Breast epithelium (tissue), 4 donors: ENCODE measurements around the gene GPR153. TPM values are rescaled to one million over a fixed set of nuclear protein-coding genes. Genes with fewer than 3 reads are reported as not detected.

Experiments used
- DNase-seq, 2 donors: peaks; one replicate each; pipeline ENCODE4 v3.0.0-alpha.2; 2019; ENCODE audit warnings: low spot score in 2 of 2
- H3K27ac ChIP-seq, 2 donors: fragments of 200-600 bp; sonication (generic) in 1 of 2; one replicate each; pipeline ENCODE4 v1.5.1; 2016 to 2019; ENCODE audit warnings: mild to moderate bottlenecking in 1 of 2
- H3K27me3 ChIP-seq, 2 donors: fragments of 200-600 bp; sonication (generic) in 1 of 2; one replicate each; pipeline versions ENCODE4 v1.5.1 to v1.6.0; 2017 to 2019; ENCODE audit warnings: control low read depth in 1 of 2, mild to moderate bottlenecking in 1 of 2
- H3K36me3 ChIP-seq: fragments of 200-600 bp; one replicate; pipeline ENCODE4 v1.5.1; 2019
- H3K4me1 ChIP-seq, 2 donors: fragments of 200-600 bp; sonication (generic); one replicate each; pipeline ENCODE4 v1.5.1; 2016 to 2019; ENCODE audit warnings: control low read depth in 1 of 2
- H3K4me3 ChIP-seq, 3 donors: fragments of 200-600 bp; sonication (generic); 1 replicate in 2 of 3; 2 replicates in 1 of 3; pipeline ENCODE4 v1.5.1; 2016 to 2019; ENCODE audit warnings: mild to moderate bottlenecking in 3 of 3, moderate library complexity in 2 of 3
- H3K9me3 ChIP-seq, 2 donors: fragments of 200-600 bp; sonication (generic) in 1 of 2; one replicate each; pipeline ENCODE4 v1.5.1; 2016 to 2019; ENCODE audit warnings: control low read depth in 1 of 2
- POLR2A ChIP-seq: fragments of 450-650 bp; IDR thresholded peaks from one replicate; pipeline ENCODE4 v1.6.1; 2016; ENCODE audit warnings: antibody characterized with exemption, mild to moderate bottlenecking, moderate library complexity
- POLR2AphosphoS5 ChIP-seq, 3 donors: sonication (generic); formaldehyde crosslinking; IDR thresholded peaks; one replicate each; pipeline ENCODE4 v1.6.1; 2017; ENCODE audit warnings: antibody characterized with exemption in 3 of 3
- intact Hi-C: fragments of 100-400 bp; cut with DNase I; formaldehyde crosslinking; loops from one replicate; pipeline ENCODE4 v1.15.1; 2023; ENCODE audit warnings: low total_unique reads
- total RNA-seq, 3 donors: library from RNA; depleted of rRNA; stranded (reverse); fragments of >200 nt; gene quantifications; one replicate each; pipeline ENCODE4 v1.1.0, GENCODE V29; 2016
- TF ChIP-seq, protein P1 (sequence below), 3 donors: fragments of 450-650 bp; IDR thresholded peaks; one replicate each; pipeline ENCODE4 v1.5.1; 2016 to 2017; ENCODE audit warnings: antibody characterized with exemption in 3 of 3, mild to moderate bottlenecking in 3 of 3, moderate library complexity in 3 of 3

GPR153 gene
- total RNA-seq, 3 donors from 2014 or later, result 5.4 to 34.6 (median 6.6) TPM

DNA sequence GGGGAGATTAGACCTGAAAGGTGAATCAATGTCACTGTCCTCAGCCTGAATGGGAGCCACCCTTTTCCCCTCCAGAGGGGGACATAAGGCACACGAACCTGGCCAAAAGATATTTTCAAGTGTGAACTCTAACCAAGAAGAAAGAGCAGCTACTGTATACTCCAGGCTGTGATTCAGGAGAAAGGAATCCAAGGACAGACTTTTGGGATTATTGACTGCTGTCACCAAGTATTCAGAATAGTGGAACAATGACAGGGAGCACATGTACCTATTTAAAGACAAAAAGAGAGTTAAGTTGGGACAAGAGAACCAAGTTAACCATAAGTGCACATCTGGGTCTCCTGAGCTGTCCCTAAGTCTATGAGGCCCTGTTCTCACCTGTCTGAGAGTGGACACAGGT, 27.5 kb downstream of the GPR153 start:
- Histone ChIP-seq H3K27me3 (no peaks in the 10 kb centered on the region), H3K36me3 (no peaks in the 10 kb centered on the region), H3K27ac (no peak overlapping the region), H3K9me3 (no peaks in the 10 kb centered on the region), H3K4me1 (peaks cover 4 to 5% of the 10 kb centered on the region in 2 donors), H3K4me3 (no peak overlapping the region)
- intact Hi-C loops, result no loop called here
- TF ChIP-seq POLR2A (no peak), POLR2AphosphoS5 (IDR thresholded peaks at IDR 0.05) (no peak)
- TF ChIP-seq, protein P1, sequence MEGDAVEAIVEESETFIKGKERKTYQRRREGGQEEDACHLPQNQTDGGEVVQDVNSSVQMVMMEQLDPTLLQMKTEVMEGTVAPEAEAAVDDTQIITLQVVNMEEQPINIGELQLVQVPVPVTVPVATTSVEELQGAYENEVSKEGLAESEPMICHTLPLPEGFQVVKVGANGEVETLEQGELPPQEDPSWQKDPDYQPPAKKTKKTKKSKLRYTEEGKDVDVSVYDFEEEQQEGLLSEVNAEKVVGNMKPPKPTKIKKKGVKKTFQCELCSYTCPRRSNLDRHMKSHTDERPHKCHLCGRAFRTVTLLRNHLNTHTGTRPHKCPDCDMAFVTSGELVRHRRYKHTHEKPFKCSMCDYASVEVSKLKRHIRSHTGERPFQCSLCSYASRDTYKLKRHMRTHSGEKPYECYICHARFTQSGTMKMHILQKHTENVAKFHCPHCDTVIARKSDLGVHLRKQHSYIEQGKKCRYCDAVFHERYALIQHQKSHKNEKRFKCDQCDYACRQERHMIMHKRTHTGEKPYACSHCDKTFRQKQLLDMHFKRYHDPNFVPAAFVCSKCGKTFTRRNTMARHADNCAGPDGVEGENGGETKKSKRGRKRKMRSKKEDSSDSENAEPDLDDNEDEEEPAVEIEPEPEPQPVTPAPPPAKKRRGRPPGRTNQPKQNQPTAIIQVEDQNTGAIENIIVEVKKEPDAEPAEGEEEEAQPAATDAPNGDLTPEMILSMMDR (IDR thresholded peaks at IDR 0.05), result no peak
- no peak for DNase-seq

DNA sequence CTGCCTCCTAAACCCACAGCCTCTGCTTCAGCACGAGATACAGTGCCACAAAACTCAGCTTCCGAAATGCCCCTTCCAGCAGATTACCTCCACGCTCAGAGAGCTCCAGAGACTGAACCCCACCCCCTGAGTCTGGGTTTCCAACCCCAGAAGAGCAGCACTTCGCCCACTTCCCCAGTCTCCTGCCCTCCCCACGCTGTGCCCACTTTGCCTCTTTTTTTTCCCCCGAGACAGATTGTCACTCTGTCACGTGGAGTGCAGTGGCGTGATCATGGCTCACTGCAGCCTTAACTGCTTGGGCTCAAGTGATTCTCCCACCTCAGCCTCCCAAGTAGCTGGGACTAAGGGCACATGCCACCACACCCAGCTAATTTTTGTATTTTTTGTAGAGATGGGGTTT, 35.2 kb downstream of the GPR153 start:
- no peak for DNase-seq
- intact Hi-C loops, result no loop called here
- Histone ChIP-seq H3K27me3 (no peaks in the 10 kb centered on the region), H3K36me3 (no peaks in the 10 kb centered on the region), H3K27ac (no peak overlapping the region), H3K4me1 (no peaks in the 10 kb centered on the region), H3K9me3 (no peaks in the 10 kb centered on the region), H3K4me3 (no peak overlapping the region)
- no peak for TF ChIP-seq POLR2AphosphoS5 (IDR thresholded peaks at IDR 0.05)
- TF ChIP-seq, protein P1 (IDR thresholded peaks at IDR 0.05), result no peak
- TF ChIP-seq POLR2A, result no peak

DNA sequence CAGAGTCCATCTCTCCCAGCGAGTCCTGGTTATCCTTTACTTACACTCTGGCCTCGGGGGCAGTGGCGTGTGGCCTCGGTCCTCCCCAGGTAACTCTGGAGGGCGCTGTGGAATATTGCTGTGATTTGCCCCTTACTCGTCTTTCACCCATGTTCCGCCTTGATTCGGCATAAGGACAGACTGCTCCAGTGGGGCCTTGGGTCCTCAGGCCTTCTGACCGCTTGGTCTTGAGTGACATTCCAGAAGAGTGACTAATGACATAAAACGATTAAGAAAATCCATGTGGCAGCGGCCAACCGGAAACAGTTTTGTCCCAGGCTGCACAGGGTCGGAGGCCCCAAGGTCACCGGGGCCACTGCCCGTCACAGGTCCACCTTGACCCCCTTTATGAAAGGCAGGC, 36.2 kb downstream of the GPR153 start:
- no peaks in the 10 kb centered on the region for H3K4me1 ChIP-seq
- no peak overlapping the region for H3K27ac ChIP-seq
- no peak for DNase-seq
- TF ChIP-seq, protein P1 (IDR thresholded peaks at IDR 0.05), result no peak
- TF ChIP-seq POLR2A, result no peak
- intact Hi-C loops, result no loop called here
- H3K9me3 ChIP-seq, result no peaks in the 10 kb centered on the region
- H3K27me3 ChIP-seq, result no peaks in the 10 kb centered on the region
- no peak overlapping the region for H3K4me3 ChIP-seq
- no peaks in the 10 kb centered on the region for H3K36me3 ChIP-seq

DNA sequence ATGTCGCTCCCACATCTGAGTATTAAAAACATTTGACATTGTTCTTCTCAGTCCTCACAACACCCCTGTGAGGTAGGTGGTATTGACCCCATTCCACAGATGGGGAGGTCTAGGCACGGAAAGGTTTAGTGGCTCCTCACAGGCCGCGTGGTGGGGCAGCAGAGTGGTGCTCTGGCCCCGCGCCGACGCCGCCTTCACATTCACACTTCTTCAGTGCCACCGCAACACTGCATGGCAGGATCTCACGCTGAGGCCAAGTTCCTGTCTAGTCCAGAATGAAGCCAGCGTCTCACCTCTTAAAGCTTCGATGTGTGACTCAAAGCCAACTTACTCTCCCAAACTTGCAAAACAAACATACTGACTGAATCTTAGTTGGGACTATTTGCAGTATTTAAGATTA, 37.3 kb downstream of the GPR153 start:
- no peak for DNase-seq
- H3K4me1 ChIP-seq, result no peaks in the 10 kb centered on the region

DNA sequence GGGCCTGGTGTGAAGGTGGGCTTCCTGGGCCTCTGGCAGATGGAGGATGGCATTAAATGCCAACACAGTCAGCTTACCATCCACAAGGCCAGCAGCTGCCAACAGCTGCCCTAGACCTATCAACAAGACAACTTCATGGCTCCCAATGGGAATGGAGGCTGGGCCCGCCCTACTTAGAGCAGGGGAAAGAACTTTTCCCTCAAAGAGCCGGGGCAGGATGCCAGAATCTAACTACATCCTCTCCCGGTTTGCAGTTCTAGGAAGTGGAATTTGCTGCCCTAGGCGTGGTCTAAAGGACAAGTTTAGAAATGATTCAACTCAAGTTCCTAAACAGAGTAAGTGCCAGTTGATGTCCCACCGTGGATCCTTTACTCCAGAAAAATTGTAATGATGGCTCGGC, 38.3 kb downstream of the GPR153 start:
- H3K4me3 ChIP-seq, result no peak overlapping the region
- intact Hi-C loops, result no loop called here
- peak overlapping the region in 1 of 2 donors; percentile 80 for H3K27ac ChIP-seq
- H3K36me3 ChIP-seq, result no peaks in the 10 kb centered on the region
- H3K9me3 ChIP-seq, result no peaks in the 10 kb centered on the region
- no peaks in the 10 kb centered on the region for H3K27me3 ChIP-seq
- DNase-seq, result no peak
- no peaks in the 10 kb centered on the region for H3K4me1 ChIP-seq
- TF ChIP-seq, protein P1 (IDR thresholded peaks at IDR 0.05), result no peak
- TF ChIP-seq POLR2A, result no peak
- no peak for TF ChIP-seq POLR2AphosphoS5 (IDR thresholded peaks at IDR 0.05)

More for the DNA sequence above, 37.3 kb downstream of the GPR153 start:
- H3K27me3 ChIP-seq, result no peaks in the 10 kb centered on the region
- intact Hi-C loops, result no loop called here
- no peaks in the 10 kb centered on the region for H3K36me3 ChIP-seq
- no peak overlapping the region for H3K4me3 ChIP-seq
- no peak overlapping the region for H3K27ac ChIP-seq
- no peaks in the 10 kb centered on the region for H3K9me3 ChIP-seq
- TF ChIP-seq, protein P1 (IDR thresholded peaks at IDR 0.05), result no peak
- no peak for TF ChIP-seq POLR2A
- no peak for TF ChIP-seq POLR2AphosphoS5 (IDR thresholded peaks at IDR 0.05)
